SK-N-SH (cell line): ENCODE data around the gene MRPL54. TPM values are rescaled to one million over a fixed set of nuclear protein-coding genes. Genes with fewer than 3 reads are reported as not detected.
"Not testable (repeated sequence)": the region's sequence is repeated elsewhere in the genome, so short reads cannot be mapped to it uniquely, and the experiment has no call there.

Experiments
- CTCF ChIA-PET: fragments of 300-600, 350-600 bp; formaldehyde crosslinking; extraction: SDS; loops from one replicate; lab custom pipeline; 2021; lab: Yijun Ruan, JAX
- POLR2A ChIA-PET: fragments of 350-600 bp; sonication (Branson Sonifier 250); formaldehyde crosslinking; extraction: SDS; loops from one replicate; lab custom pipeline; 2020; ENCODE audit warnings: antibody characterized with exemption, inconsistent platforms; lab: Yijun Ruan, JAX
- DNase-seq: peaks from one replicate; pipeline ENCODE4 v3.0.0; 2012
- H2AFZ ChIP-seq: fragments of 200-600 bp; sonication (generic); 2 replicates; pipeline ENCODE4 v1.8.1; 2016; ENCODE audit warnings: antibody characterized with exemption, mild to moderate bottlenecking, low read depth
- H3F3A ChIP-seq: fragments of 200-600 bp; sonication (generic); replicated peaks from 2 replicates; pipeline ENCODE3; 2016; ENCODE audit warnings: antibody characterized with exemption, mild to moderate bottlenecking; ENCODE audit not compliant: insufficient read depth
- H3K27ac ChIP-seq, 2 experiments: fragments of 200-500 bp in 1 of 2; fragments of 200-600 bp in 1 of 2; sonication (Bioruptor generic) in 1 of 2; sonication (generic), shearing (Covaris generic) in 1 of 2; 2 replicates each; pipeline versions ENCODE4 v1.5.1 to v1.6.1; 2014 to 2016; ENCODE audit warnings: low read depth in 2 of 2, inconsistent platforms in 1 of 2, low read length in 1 of 2, mild to moderate bottlenecking in 1 of 2, mixed read lengths in 1 of 2
- H3K27me3 ChIP-seq: fragments of 200-600 bp; sonication (generic), shearing (Covaris generic); 2 replicates; pipeline ENCODE4 v1.6.1; 2016; ENCODE audit warnings: mixed run types; ENCODE audit not compliant: insufficient read depth
- H3K36me3 ChIP-seq, 2 experiments: fragments of 200-500 bp in 1 of 2; fragments of 200-600 bp in 1 of 2; sonication (Bioruptor generic) in 1 of 2; sonication (generic) in 1 of 2; replicated peaks in 1 of 2; 2 replicates each; pipeline versions ENCODE3 to v1.5.1; 2014 to 2016; ENCODE audit warnings: low read length in 1 of 2, mild to moderate bottlenecking in 1 of 2; ENCODE audit not compliant: insufficient read depth in 2 of 2, control insufficient read depth in 1 of 2
- H3K4me1 ChIP-seq, 2 experiments: fragments of 200-500 bp in 1 of 2; fragments of 200-600 bp in 1 of 2; sonication (Bioruptor generic) in 1 of 2; sonication (generic), shearing (Covaris generic) in 1 of 2; 2 replicates each; pipeline versions ENCODE4 v1.5.1 to v1.6.1; 2014 to 2016; ENCODE audit warnings: low read depth in 1 of 2, low read length in 1 of 2, mixed run types in 1 of 2; ENCODE audit not compliant: insufficient read depth in 2 of 2, control insufficient read depth in 1 of 2
- H3K4me2 ChIP-seq: fragments of 200-600 bp; sonication (generic), shearing (Covaris generic); 2 replicates; pipeline ENCODE4 v1.6.1; 2017; ENCODE audit warnings: mixed run types
- H3K4me3 ChIP-seq, 2 experiments: fragments of 200-500 bp in 1 of 2; fragments of 200-600 bp in 1 of 2; sonication (Bioruptor generic) in 1 of 2; sonication (generic), shearing (Covaris generic) in 1 of 2; 2 replicates each; pipeline versions ENCODE4 v1.5.1 to v1.8.1; 2014 to 2016; ENCODE audit warnings: low read depth in 2 of 2, inconsistent platforms in 1 of 2, low read length in 1 of 2, mild to moderate bottlenecking in 1 of 2, mixed read lengths in 1 of 2, moderate library complexity in 1 of 2
- H3K79me2 ChIP-seq: fragments of 200-600 bp; sonication (generic); 2 replicates; pipeline ENCODE4 v1.8.1; 2017; ENCODE audit warnings: mild to moderate bottlenecking; ENCODE audit not compliant: insufficient read depth
- H3K9ac ChIP-seq: fragments of 200-600 bp; sonication (generic); 2 replicates; pipeline ENCODE4 v1.6.1; 2017; ENCODE audit warnings: mixed run types
- H3K9me2 ChIP-seq: fragments of 200-600 bp; sonication (generic); 2 replicates; pipeline ENCODE4 v1.6.1; 2017; ENCODE audit warnings: mixed run types
- H3K9me3 ChIP-seq: fragments of 200-600 bp; sonication (generic); 2 replicates; pipeline ENCODE4 v1.6.1; 2017; ENCODE audit warnings: mixed run types, mild to moderate bottlenecking, moderate library complexity
- H4K20me1 ChIP-seq: fragments of 200-600 bp; sonication (generic); 2 replicates; pipeline ENCODE4 v1.6.1; 2017; ENCODE audit warnings: mild to moderate bottlenecking, mixed run types; ENCODE audit not compliant: insufficient read depth
- CHD2 ChIP-seq: fragments of 150-350 bp; IDR thresholded peaks from 2 replicates; pipeline ENCODE4 v1.6.1; 2018; ENCODE audit warnings: low read length; ENCODE audit not compliant: partially characterized antibody
- EP300 ChIP-seq, 2 experiments: IDR thresholded peaks; 2 replicates each; pipeline versions ENCODE4 v1.4.0 to v1.6.1; 2012; ENCODE audit warnings: borderline replicate concordance in 1 of 2, low read depth in 1 of 2, low read length in 1 of 2
- FOXJ3 ChIP-seq: sonication (generic); formaldehyde crosslinking; IDR thresholded peaks from 2 replicates; pipeline ENCODE4 v1.5.1; 2020; ENCODE audit warnings: mild to moderate bottlenecking, missing genetic modification reagents
- GATA2 ChIP-seq: sonication (generic); formaldehyde crosslinking; IDR thresholded peaks from 2 replicates; pipeline ENCODE4 v1.5.0; 2020; ENCODE audit warnings: mild to moderate bottlenecking, missing genetic modification reagents
- RAD21 ChIP-seq: IDR thresholded peaks from 2 replicates; pipeline ENCODE4 v1.6.1; 2012; ENCODE audit warnings: mild to moderate bottlenecking, low read length
- RCOR1 ChIP-seq: fragments of 150-350 bp; IDR thresholded peaks from 2 replicates; pipeline ENCODE4 v1.6.1; 2017; ENCODE audit warnings: antibody characterized with exemption, low read length
- RFX5 ChIP-seq: IDR thresholded peaks from 2 replicates; pipeline ENCODE4 v1.6.1; 2012; ENCODE audit warnings: mild to moderate bottlenecking, improper control_type of control experiment, low read length
- SMC3 ChIP-seq: IDR thresholded peaks from 2 replicates; pipeline ENCODE4 v1.6.1; 2012; ENCODE audit warnings: low read depth, low read length, improper control_type of control experiment
- TEAD4 ChIP-seq: IDR thresholded peaks from 2 replicates; pipeline ENCODE4 v1.4.0; 2012; ENCODE audit warnings: mild to moderate bottlenecking, borderline replicate concordance; ENCODE audit not compliant: insufficient read depth
- USF1 ChIP-seq: IDR thresholded peaks from 2 replicates; pipeline ENCODE4 v1.4.0; 2012; ENCODE audit warnings: low read depth, borderline replicate concordance
- YY1 ChIP-seq: IDR thresholded peaks from 2 replicates; pipeline ENCODE4 v1.4.0; 2012; ENCODE audit warnings: low read depth, mild to moderate bottlenecking
- ZBTB33 ChIP-seq: IDR thresholded peaks from 2 replicates; pipeline ENCODE4 v1.4.0; 2012; ENCODE audit warnings: low read depth, borderline replicate concordance
- WGBS: methylation state at CpG from one replicate; pipeline ENCODE4 v1.1.6; 2017; ENCODE audit warnings: low lambda C conversion rate; 5-methylcytosine and 5-hydroxymethylcytosine counted together
- polyA plus RNA-seq, 3 experiments: library from polyadenylated mRNA; depleted of rRNA; stranded (reverse); fragments of >200 nt; gene quantifications; 2 replicates each; pipeline ENCODE4 v1.2.3, GENCODE V29; 2012

MRPL54 gene
- polyA plus RNA-seq, 1 of the 3 experiments (the other 2 are of a cell fraction): 125 TPM

GRCh38 chr19:3753631-3754410, 8.7 kb upstream of the MRPL54 start:
- no peak overlapping the region for H2AFZ ChIP-seq
- WGBS: 91% methylated on average over 8 of the region's 51 CpGs

GRCh38 chr19:3757705-3758104, 4.8 kb upstream of the MRPL54 start:
- H3K27ac ChIP-seq, H3F3A ChIP-seq, H3K27me3 ChIP-seq, H3K4me3 ChIP-seq, DNase-seq, H3K9me2 ChIP-seq, H2AFZ ChIP-seq, H4K20me1 ChIP-seq, H3K4me1 ChIP-seq, H3K36me3 ChIP-seq, H3K9ac ChIP-seq, H3K9me3 ChIP-seq, H3K4me2 ChIP-seq, POLR2A ChIA-PET: not testable (repeated sequence)
- WGBS: 96% methylated on average over 7 of the region's 7 CpGs
- peaks cover 20% of the 10 kb centered on the region for H3K79me2 ChIP-seq
- CTCF ChIA-PET: interaction anchor here (1.2 kb wide), 1 partner anchor 92 kb away, joined by 3 read pairs; no protein-coding TSS in a partner anchor

More at GRCh38 chr19:3753631-3754410, 8.7 kb upstream of the MRPL54 start:
- ChIA-PET POLR2A (no interaction called here), CTCF (no interaction called here)
- Histone ChIP-seq H3K27ac (no peak overlapping the region), H4K20me1 (no peaks in the 10 kb centered on the region), H3K27me3 (no peaks in the 10 kb centered on the region), H3K4me3 (no peak overlapping the region), H3K9me3 (no peaks in the 10 kb centered on the region), H3F3A (no peaks in the 10 kb centered on the region), H3K36me3 (peaks cover 9 to 12% of the 10 kb centered on the region in 2 experiments), H3K4me2 (no peak overlapping the region), H3K4me1 (no peaks in the 10 kb centered on the region), H3K9ac (no peak overlapping the region), H3K9me2 (no peaks in the 10 kb centered on the region), H3K79me2 (no peaks in the 10 kb centered on the region)
- TF ChIP-seq SMC3 (no peak), FOXJ3 (CRISPR knock-in tag) (no peak), RCOR1 (no peak), RAD21 (no peak), GATA2 (CRISPR knock-in tag) (no peak), TEAD4 (no peak), YY1 (no peak), RFX5 (no peak), EP300 (IDR thresholded peaks at IDR 0.05; ENCODE audit: borderline replicate concordance in 1 of 2, low read depth in 1 of 2, low read length in 1 of 2) (no peak), CHD2 (no peak), ZBTB33 (no peak), USF1 (no peak)
- no peak for DNase-seq

GRCh38 chr19:3758297-3758696, 4.2 kb upstream of the MRPL54 start:
- POLR2A ChIA-PET, H3K4me1 ChIP-seq, H3K27ac ChIP-seq, H2AFZ ChIP-seq, H3K9me2 ChIP-seq, H3K4me2 ChIP-seq, H4K20me1 ChIP-seq, H3K9me3 ChIP-seq, H3K36me3 ChIP-seq, DNase-seq, H3K27me3 ChIP-seq, H3K4me3 ChIP-seq, H3K9ac ChIP-seq, H3F3A ChIP-seq: not testable (repeated sequence)
- WGBS: 96% methylated on average over 13 of the region's 13 CpGs
- peaks cover 24% of the 10 kb centered on the region for H3K79me2 ChIP-seq
- CTCF ChIA-PET: interaction anchor here (0.6 to 1.2 kb wide), 2 partner anchors 9 to 92 kb away, joined by 3 read pairs; no protein-coding TSS in a partner anchor
